G401 (cell line): ENCODE measurements around the gene EHMT1. TPM values are rescaled to one million over a fixed set of nuclear protein-coding genes. Genes with fewer than 3 reads are reported as not detected.

ENCODE experiments used
- DNase-seq: peaks from one replicate; pipeline ENCODE4 v3.0.0-alpha.2; 2015; ENCODE audit warnings: low spot score
- in situ Hi-C: cut with HindIII; loops from 2 replicates; pipeline ENCODE4 v1.10.0; 2016; ENCODE audit warnings: low sequenced_read_pairs, mixed read lengths
- total RNA-seq: library from RNA; depleted of rRNA; stranded (reverse); fragments of >200 nt; shearing (Covaris generic); gene quantifications from 2 replicates; pipeline ENCODE4 v1.2.3, GENCODE V29; 2014

Gene EHMT1
- total RNA-seq, 1 experiment from 2014 or later: 97.4 TPM

GRCh38 chr9:137786511-137786920 lies 167.7 kb downstream of the EHMT1 start:
- in situ Hi-C loops: no loop called here
- DNase-seq: no peak

- no peak for DNase-seq
- in situ Hi-C loops: no loop called here
Measured at GRCh38 chr9:137787381-137787780, 168.6 kb downstream of the EHMT1 start.

DNA sequence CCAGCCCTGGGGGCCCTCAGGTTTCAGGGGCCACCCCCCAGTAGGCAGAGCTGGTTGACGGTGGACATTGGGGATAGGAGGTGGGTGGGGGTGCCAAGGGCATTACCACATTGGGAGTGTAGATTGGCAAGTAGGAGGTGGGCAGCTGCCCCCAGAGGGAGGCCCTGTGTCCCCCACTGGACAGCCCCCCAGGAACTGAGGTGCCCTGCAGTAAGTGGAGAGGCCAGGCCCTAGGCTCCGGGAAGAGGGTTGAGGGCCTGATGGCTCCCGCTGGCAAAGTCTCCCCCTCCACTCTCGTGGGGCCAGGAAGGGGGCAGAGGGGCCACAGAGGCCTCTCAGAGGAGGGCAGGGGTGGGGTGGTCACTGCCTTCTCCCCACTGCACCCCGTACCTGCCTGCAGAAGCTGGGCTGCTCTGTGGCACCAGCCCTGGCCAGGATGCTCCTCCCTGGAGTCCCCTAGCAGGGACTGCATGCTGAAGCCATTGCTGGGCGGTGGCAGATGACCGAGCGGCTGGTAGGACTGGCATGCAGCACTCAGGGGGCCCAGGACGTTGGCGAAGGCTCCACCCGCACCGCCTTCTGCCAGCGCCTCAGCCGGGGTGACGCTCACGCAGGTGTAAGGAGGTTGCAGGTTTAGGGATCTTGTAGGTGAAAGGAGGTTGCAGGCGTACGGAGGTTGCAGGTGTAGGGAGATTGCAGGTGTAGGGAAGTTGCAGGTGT lies 169.1 kb downstream of the EHMT1 start:
- in situ Hi-C loops: no loop called here
- DNase-seq: no peak

- DNase-seq: no peak
- in situ Hi-C loops: no loop called here
Measured at GRCh38 chr9:137788561-137789294, 169.9 kb downstream of the EHMT1 start.

- in situ Hi-C loops: no loop called here
- no peak for DNase-seq
Measured at GRCh38 chr9:137789295-137789895, 170.6 kb downstream of the EHMT1 start.

DNA sequence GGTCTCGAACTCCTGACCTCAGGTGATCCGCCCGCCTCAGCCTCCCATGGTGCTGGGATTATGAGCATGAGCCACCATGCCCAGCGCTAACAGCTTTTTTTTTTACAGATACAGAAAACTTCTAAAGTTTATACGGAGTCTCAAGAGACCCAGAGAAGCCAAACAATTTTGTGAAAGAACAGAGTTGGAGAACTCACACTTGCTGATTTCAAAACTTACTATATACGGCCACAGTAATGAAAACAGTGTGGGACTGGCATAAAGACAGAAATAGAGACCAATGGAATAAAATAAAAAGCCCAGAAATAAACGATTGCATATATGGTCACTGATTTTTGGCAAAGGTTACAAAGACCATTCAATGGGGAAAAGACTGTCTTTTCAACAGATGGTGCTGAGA lies 173.1 kb downstream of the EHMT1 start:
- in situ Hi-C loops: no loop called here
- DNase-seq: no peak

- in situ Hi-C loops: no loop called here
Measured at GRCh38 chr9:137793196-137793841, 174.5 kb downstream of the EHMT1 start.

DNA sequence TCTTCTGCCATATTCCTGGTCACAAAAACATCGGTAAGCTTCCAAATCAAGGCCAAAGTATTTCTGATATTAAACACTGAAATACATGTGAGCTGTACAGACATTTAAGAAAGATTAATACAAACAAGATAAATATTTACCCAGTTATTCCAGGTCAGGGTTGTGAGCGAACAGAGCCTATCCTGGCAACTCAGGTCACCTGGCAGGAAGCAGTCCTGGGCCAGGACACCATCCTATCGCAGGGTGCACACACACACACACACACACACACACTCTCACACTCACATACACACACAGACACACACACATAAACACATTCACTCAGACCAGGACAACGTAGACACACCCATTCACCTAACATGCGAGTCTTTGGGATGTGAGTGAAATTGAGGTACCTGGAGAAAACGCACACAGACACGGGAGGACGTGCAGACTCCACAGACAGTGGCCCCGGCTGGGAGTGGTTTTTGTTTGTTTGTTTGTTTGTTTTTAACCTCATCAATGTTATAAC lies 176.4 kb downstream of the EHMT1 start:
- DNase-seq: no peak
- in situ Hi-C loops: no loop called here

More at GRCh38 chr9:137793196-137793841, 174.5 kb downstream of the EHMT1 start:
- no peak for DNase-seq

DNA sequence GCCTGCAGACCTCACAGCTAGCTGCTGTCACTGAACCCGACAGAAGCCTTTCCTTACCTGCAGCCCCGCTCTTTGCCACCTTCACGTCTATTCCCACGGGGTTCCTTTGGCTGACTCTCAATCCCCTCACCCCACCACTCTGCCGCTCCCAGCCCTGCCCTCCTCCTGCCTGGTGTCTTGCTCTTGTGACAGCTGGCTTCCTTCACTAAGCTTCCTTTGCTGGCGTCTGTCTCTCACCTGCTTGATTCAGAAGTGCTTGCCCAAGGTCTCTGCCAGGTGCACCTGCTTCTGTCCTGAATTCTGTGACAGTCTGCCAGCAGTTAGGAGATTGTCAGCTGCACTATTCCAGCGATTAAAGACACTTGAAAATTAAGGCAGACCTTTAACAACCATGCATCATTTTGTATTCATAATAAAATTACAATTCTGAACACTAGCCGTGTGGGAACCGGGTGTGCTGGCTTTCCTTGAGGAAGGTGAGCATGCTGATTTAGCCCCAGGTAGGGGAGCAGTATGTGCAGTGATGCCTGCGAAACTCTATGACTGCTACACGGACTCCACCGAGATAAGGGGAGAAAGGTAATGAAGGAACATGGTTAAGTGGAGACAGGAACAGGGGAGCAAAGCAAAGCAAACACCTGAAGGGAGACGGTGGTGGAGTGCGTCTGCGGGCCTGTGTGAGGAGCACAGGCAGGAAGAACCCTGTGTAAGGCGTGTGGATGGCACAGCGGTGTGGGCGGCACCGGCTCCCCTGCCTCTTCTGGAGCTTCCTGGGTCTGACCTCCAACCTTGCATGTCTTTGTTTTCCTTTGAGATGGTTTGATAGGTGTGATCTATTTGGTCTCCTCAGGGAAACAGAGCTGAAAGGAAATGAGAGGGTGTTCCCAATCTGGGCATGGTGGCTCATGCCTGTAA lies 178.7 kb downstream of the EHMT1 start:
- in situ Hi-C loops: no loop called here
- DNase-seq: peak; percentile 46

GRCh38 chr9:137798142-137798541 lies 179.3 kb downstream of the EHMT1 start:
- DNase-seq: no peak
- in situ Hi-C loops: no loop called here

GRCh38 chr9:137798901-137799629 lies 180.3 kb downstream of the EHMT1 start:
- in situ Hi-C loops: no loop called here
- DNase-seq: no peak

- DNase-seq: no peak
- in situ Hi-C loops: no loop called here
Measured at GRCh38 chr9:137799630-137799983, 180.8 kb downstream of the EHMT1 start.

GRCh38 chr9:137800196-137801022 lies 181.6 kb downstream of the EHMT1 start:
- in situ Hi-C loops: no loop called here
- DNase-seq: no peak

DNA sequence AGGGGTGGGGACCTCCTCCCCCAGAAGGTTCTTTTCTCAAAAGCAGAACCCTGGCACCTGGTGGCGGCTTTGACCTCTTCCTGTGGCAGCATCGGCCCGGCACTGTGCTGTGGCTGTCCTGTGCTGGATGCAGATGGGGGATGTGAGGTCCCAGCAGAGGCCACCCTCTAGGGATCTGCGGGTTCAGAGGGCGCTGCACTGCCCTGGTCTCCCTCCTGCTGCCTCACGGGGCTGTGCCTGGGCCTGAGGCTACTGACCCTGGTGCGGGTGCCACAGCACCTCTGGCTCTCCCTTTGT lies 182.2 kb downstream of the EHMT1 start:
- DNase-seq: no peak
- in situ Hi-C loops: no loop called here

DNA sequence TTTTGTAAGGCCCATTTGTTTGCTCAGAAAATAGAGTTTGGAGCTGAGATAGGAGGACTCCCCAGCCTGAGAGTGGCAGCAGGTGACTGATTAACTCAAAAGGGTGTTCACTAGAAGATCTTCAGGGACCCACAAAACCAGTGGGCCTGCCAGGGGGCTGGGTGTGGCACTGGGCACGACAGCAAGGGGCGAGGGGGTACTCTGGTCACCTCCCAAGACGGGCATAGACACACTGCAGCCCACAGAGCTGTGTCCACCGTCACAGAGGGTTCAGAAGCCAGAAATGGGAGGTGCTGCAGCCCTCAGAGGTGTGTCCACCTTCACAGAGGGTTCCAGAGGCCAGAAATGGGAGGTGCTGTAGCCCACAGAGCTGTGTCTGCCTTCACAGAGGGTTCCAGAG lies 183.2 kb downstream of the EHMT1 start:
- in situ Hi-C loops: no loop called here
- no peak for DNase-seq

DNA sequence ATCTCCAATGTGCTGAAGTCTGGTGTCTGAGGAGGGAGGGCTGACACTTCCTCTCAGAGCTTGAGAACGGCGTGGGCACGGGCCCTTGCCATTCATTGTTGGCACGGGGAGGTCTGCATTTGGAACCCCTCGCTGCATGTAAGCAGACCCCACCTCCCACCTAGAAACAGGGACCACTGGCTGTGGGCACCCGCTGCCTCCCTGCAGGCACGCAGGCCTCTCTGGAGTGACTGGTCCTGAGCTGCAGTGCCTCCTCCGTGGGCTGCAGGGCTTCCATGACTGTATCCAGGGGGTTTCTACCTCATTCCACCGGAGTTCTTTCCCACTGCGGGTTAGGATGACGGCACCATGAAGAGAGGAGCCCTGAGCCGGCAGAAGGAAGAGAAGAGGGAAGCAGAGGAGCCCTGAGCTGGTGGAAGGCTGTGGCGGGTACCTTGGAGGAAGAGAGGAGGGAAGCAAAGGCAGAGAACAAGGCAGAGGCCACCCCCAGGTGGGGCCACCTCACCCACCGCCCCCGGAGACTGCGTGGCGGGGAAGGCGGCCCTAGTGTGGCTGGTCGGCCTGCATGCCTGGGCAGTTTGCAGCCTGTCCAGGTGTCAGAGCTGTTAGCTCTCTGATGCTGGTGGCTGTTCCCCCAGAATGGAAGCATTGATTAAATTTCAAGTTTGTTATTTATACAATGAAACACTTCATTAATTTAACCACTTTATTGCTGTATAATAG lies 183.9 kb downstream of the EHMT1 start:
- DNase-seq: no peak
- in situ Hi-C loops: no loop called here
